CD14-positive monocyte (primary cell): ENCODE results near the gene NHERF2. TPM values are rescaled to one million over a fixed set of nuclear protein-coding genes. Genes with fewer than 3 reads are reported as not detected.

Experiments used
- DNase-seq, 3 donors: peaks; one replicate each; pipeline ENCODE4 v3.0.0-alpha.2; 2011 to 2022
- H2AFZ ChIP-seq: 2 replicates; pipeline ENCODE4 v1.6.0; 2012; ENCODE audit warnings: mild to moderate bottlenecking, low read depth, low read length, inconsistent platforms; ENCODE audit not compliant: insufficient read depth, poor library complexity, severe bottlenecking
- H3K27ac ChIP-seq, 2 donors: 1 replicate in 1 of 2; 2 replicates in 1 of 2; pipeline ENCODE4 v1.5.1; 2012 to 2013; ENCODE audit warnings: low read length in 2 of 2, control low read depth in 1 of 2, inconsistent platforms in 1 of 2, low read depth in 1 of 2, mild to moderate bottlenecking in 1 of 2
- H3K27me3 ChIP-seq, 2 donors: one replicate each; pipeline versions ENCODE4 v1.6.0 to v1.6.1; 2011 to 2013; ENCODE audit warnings: low read length in 2 of 2; ENCODE audit not compliant: control insufficient read depth in 2 of 2, insufficient read depth in 2 of 2
- H3K36me3 ChIP-seq, 2 donors: replicated peaks in 1 of 2; 1 replicate in 1 of 2; 2 replicates in 1 of 2; pipeline versions ENCODE4 v1.5.1 to v1.6.1; 2012 to 2013; ENCODE audit warnings: low read length in 2 of 2, control low read depth in 1 of 2, inconsistent platforms in 1 of 2, mild to moderate bottlenecking in 1 of 2; ENCODE audit not compliant: insufficient read depth in 2 of 2, control insufficient read depth in 1 of 2
- H3K4me1 ChIP-seq, 2 donors: 1 replicate in 1 of 2; 2 replicates in 1 of 2; pipeline versions ENCODE4 v1.5.1 to v1.6.1; 2012 to 2013; ENCODE audit warnings: low read length in 2 of 2, control low read depth in 1 of 2, inconsistent platforms in 1 of 2, mild to moderate bottlenecking in 1 of 2, moderate library complexity in 1 of 2; ENCODE audit not compliant: insufficient read depth in 2 of 2, control insufficient read depth in 1 of 2
- H3K4me2 ChIP-seq: replicated peaks from 2 replicates; pipeline ENCODE3; 2012; ENCODE audit warnings: low read length, moderate library complexity, mild to moderate bottlenecking; ENCODE audit not compliant: poor library complexity, severe bottlenecking; ENCODE audit errors: extremely low read depth
- H3K4me3 ChIP-seq, 3 experiments: fragments of 200-600 bp in 1 of 3; sonication (generic) in 1 of 3; replicated peaks in 1 of 3; 1 replicate in 2 of 3; 2 replicates in 1 of 3; pipeline ENCODE4 v1.5.1; 2011 to 2013; ENCODE audit warnings: low read length in 3 of 3, mild to moderate bottlenecking in 3 of 3, control low read depth in 2 of 3, low read depth in 2 of 3, inconsistent platforms in 1 of 3, moderate library complexity in 1 of 3
- H3K79me2 ChIP-seq: 2 replicates; pipeline ENCODE4 v1.6.0; 2012; ENCODE audit warnings: mild to moderate bottlenecking, control low read depth, inconsistent platforms, low read length, moderate library complexity; ENCODE audit not compliant: insufficient read depth
- H3K9ac ChIP-seq: 2 replicates; pipeline ENCODE4 v1.6.0; 2017; ENCODE audit warnings: low read length, mild to moderate bottlenecking; ENCODE audit not compliant: insufficient read depth, poor library complexity, severe bottlenecking
- H3K9me3 ChIP-seq, 2 donors: replicated peaks in 1 of 2; 1 replicate in 1 of 2; 2 replicates in 1 of 2; pipeline versions ENCODE4 v1.5.1 to v1.6.1; 2012 to 2013; ENCODE audit warnings: low read length in 2 of 2, control low read depth in 1 of 2; ENCODE audit not compliant: control insufficient read depth in 1 of 2, insufficient read depth in 1 of 2
- H4K20me1 ChIP-seq: 2 replicates; pipeline ENCODE4 v1.6.0; 2012; ENCODE audit warnings: mild to moderate bottlenecking, low read length, control low read depth, moderate library complexity; ENCODE audit not compliant: insufficient read depth
- H3K27ac Mint-ChIP-seq, 7 donors: one replicate each; pipeline ENCODE4 v1.8.0; 2020; ENCODE audit warnings: mild to moderate bottlenecking in 7 of 7, mixed read lengths in 7 of 7, moderate library complexity in 6 of 7, inconsistent platforms in 2 of 7
- H3K27me3 Mint-ChIP-seq, 3 donors: one replicate each; pipeline ENCODE4 v1.8.0; 2021 to 2022; ENCODE audit warnings: low read depth in 3 of 3, mild to moderate bottlenecking in 3 of 3, mixed read lengths in 3 of 3, moderate library complexity in 3 of 3, inconsistent platforms in 1 of 3
- H3K36me3 Mint-ChIP-seq, 2 donors: one replicate each; pipeline ENCODE4 v1.8.0; 2020; ENCODE audit warnings: mixed read lengths in 2 of 2, inconsistent platforms in 1 of 2, mild to moderate bottlenecking in 1 of 2
- H3K4me1 Mint-ChIP-seq: one replicate; pipeline ENCODE4 v1.8.0; 2020; ENCODE audit warnings: mild to moderate bottlenecking, mixed read lengths
- H3K4me3 Mint-ChIP-seq, 2 donors: one replicate each; pipeline ENCODE4 v1.8.0; 2020; ENCODE audit warnings: mild to moderate bottlenecking in 2 of 2, mixed read lengths in 2 of 2, moderate library complexity in 1 of 2
- H3K9me3 Mint-ChIP-seq, 7 donors: one replicate each; pipeline ENCODE4 v1.8.0; 2020 to 2022; ENCODE audit warnings: mixed read lengths in 7 of 7, mild to moderate bottlenecking in 6 of 7, moderate library complexity in 6 of 7, inconsistent platforms in 2 of 7
- CTCF ChIP-seq: fragments of 200-600 bp; IDR thresholded peaks from one replicate; pipeline ENCODE4 v1.8.0; 2022; ENCODE audit warnings: antibody characterized with exemption, mild to moderate bottlenecking
- WGBS: methylation state at CpG from one replicate; pipeline ENCODE4 v1.1.5; 2013; ENCODE audit warnings: missing lambda C conversion rate; ENCODE audit not compliant: insufficient coverage; 5-methylcytosine and 5-hydroxymethylcytosine counted together
- intact Hi-C, 2 donors: fragments of 100-400 bp; cut with micrococcal nuclease; formaldehyde crosslinking; loops; one replicate each; pipeline versions ENCODE4 v1.15.0 to v1.15.1; 2023
- polyA plus RNA-seq, 3 donors: library from polyadenylated mRNA; depleted of rRNA in 1 of 3; unstranded in 2 of 3; stranded (reverse) in 1 of 3; fragments of 300-500 nt in 2 of 3; fragments of >200 nt in 1 of 3; fragmentation: Illumina TruSeq in 2 of 3; gene quantifications; 1 replicate in 2 of 3; 2 replicates in 1 of 3; pipeline ENCODE4 v1.2.3, GENCODE V29; 2012 to 2021

NHERF2 gene
- polyA plus RNA-seq, 3 donors: 0.66 to 8.2 (median 0.78) TPM

DNA sequence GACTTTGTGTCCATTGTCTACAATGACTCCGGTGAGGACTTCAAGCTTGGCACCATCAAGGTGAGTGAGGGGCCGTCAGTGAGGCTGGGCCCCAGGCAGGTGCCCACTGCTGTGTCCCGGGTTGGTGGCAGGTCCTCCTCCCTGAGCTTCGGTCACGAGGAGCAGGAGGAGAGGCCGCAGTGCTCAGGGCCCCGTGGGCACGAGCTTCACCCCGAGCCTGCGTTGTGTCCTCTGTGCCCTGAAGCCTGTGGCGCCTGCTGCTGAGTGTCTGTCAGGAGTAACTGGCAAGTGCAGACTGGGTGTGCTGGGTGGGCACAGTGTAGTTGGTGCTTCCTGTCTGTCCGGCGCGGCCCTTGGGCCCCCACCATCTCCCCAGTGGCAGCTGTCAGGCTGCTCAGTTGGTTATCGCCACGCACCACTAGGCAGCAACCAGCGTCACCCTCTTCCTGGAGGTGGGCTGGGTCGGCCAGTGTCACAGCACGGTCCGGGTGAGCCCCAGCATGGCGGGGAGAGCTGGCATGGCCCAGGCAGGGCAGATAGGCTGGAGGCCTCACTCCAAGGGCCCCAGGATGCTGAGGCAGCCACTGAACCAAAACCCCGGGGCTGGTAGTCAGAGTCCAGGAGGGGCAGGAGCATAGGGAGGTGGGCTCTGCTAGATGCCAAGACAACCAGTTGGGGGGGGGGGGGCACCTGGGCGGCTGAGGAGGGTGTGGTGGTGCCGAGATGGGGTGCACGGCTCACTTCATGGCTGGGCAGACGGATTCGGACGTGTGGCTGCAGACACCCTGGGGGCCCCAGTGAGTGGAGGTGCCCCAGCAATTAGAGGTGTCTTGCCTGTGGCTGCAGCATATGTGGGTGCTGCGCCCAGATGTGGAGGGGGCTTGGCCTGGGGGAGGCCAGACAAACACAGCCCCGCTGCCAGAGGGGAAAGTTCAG, 60.4 kb downstream of the NHERF2 start:
- DNase-seq: no peak
- no peak overlapping the region for H2AFZ ChIP-seq
- H3K4me3 ChIP-seq: no peak overlapping the region
- no peak overlapping the region for H3K9ac ChIP-seq
- no peaks in the 10 kb centered on the region for H3K4me1 Mint-ChIP-seq
- H3K9me3 ChIP-seq: no peaks in the 10 kb centered on the region
- no peak overlapping the region for H3K27ac Mint-ChIP-seq
- no peaks in the 10 kb centered on the region for H3K4me1 ChIP-seq
- WGBS: 93% methylated on average over 26 of the region's 30 CpGs
- H3K9me3 Mint-ChIP-seq: peaks cover 0 to 2% (median 0%) of the 10 kb centered on the region in 7 donors
- no peaks in the 10 kb centered on the region for H4K20me1 ChIP-seq
- intact Hi-C loops: no loop called here
- no peaks in the 10 kb centered on the region for H3K27me3 ChIP-seq
- no peak overlapping the region for H3K4me2 ChIP-seq
- H3K36me3 ChIP-seq: peaks cover 67 to 76% of the 10 kb centered on the region in 2 donors
- H3K27me3 Mint-ChIP-seq: peaks cover 0 to 2% (median 0%) of the 10 kb centered on the region in 3 donors
- H3K4me3 Mint-ChIP-seq: no peak overlapping the region
- TF ChIP-seq CTCF: no peak
- H3K79me2 ChIP-seq: no peaks in the 10 kb centered on the region
- H3K36me3 Mint-ChIP-seq: peaks cover 38 to 74% of the 10 kb centered on the region in 2 donors
- no peak overlapping the region for H3K27ac ChIP-seq

- peak overlapping the region in 2 of 7 donors; percentile 32 to 40 for H3K27ac Mint-ChIP-seq
- DNase-seq: no peak
- no peak overlapping the region for H3K27ac ChIP-seq
- no peaks in the 10 kb centered on the region for H3K4me1 Mint-ChIP-seq
- 94% methylated on average over 39 of the region's 41 CpGs for WGBS
- no peaks in the 10 kb centered on the region for H3K27me3 ChIP-seq
- peaks cover 65 to 67% of the 10 kb centered on the region in 2 donors for H3K36me3 ChIP-seq
- peaks cover 0 to 2% (median 0%) of the 10 kb centered on the region in 3 donors for H3K27me3 Mint-ChIP-seq
- no peak overlapping the region for H3K4me3 Mint-ChIP-seq
- H3K4me2 ChIP-seq: no peak overlapping the region
- H3K36me3 Mint-ChIP-seq: peaks cover 33 to 75% of the 10 kb centered on the region in 2 donors
- no peak overlapping the region for H3K9ac ChIP-seq
- H3K79me2 ChIP-seq: no peaks in the 10 kb centered on the region
- no peaks in the 10 kb centered on the region for H4K20me1 ChIP-seq
- intact Hi-C loops: no loop called here
- H3K9me3 Mint-ChIP-seq: peaks cover 0 to 2% (median 0%) of the 10 kb centered on the region in 7 donors
- H3K4me3 ChIP-seq: no peak overlapping the region
- no peaks in the 10 kb centered on the region for H3K9me3 ChIP-seq
- TF ChIP-seq CTCF: no peak
- no peak overlapping the region for H2AFZ ChIP-seq
- no peaks in the 10 kb centered on the region for H3K4me1 ChIP-seq
Observed at GRCh38 chr16:2087748-2088631, 61.3 kb downstream of the NHERF2 start.
